PFSK-1 (cell line): ENCODE measurements around the gene BCL2L13.

ENCODE experiments used
- FOXP2 ChIP-seq: optimal IDR thresholded peaks from 2 replicates; pipeline ENCODE3; 2011; ENCODE audit warnings: borderline replicate concordance, control low read depth, inconsistent platforms; ENCODE audit not compliant: insufficient read depth; ENCODE audit errors: extremely low read length, extremely low read depth
- POLR2AphosphoS5 ChIP-seq: IDR thresholded peaks from 2 replicates; pipeline ENCODE4 v1.6.1; 2012; ENCODE audit warnings: low read depth, mild to moderate bottlenecking, control low read depth, low read length, moderate library complexity
- REST ChIP-seq, 2 experiments: IDR thresholded peaks; 2 replicates each; pipeline versions ENCODE4 v1.6.1 to v1.8.0; 2011 to 2012; ENCODE audit warnings: low read depth in 2 of 2, low read length in 2 of 2, control low read depth in 1 of 2, inconsistent platforms in 1 of 2, mild to moderate bottlenecking in 1 of 2, moderate library complexity in 1 of 2; ENCODE audit not compliant: insufficient read depth in 1 of 2
- TAF1 ChIP-seq: IDR thresholded peaks from 2 replicates; pipeline ENCODE4 v1.6.1; 2012; ENCODE audit warnings: low read length, control low read depth, borderline replicate concordance; ENCODE audit not compliant: insufficient read depth

DNA sequence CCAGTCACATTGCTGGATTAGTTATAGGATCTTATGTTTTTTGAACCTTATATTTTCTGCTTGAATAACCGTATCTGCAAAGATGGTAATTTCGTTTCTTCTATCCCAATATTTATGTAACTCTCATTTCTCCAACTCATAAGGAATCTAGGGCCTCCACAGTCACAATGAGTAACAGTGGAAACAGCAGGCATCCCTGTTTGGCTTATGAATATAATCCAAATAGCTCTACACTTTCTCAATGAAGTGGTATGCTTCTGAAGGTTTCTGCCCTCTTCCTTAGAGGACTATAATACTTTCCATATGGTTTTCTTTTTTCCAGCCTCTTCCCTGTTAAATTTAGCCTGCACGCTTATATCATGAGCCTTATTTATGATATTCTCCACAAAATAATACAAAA is 26.5 kb upstream of the BCL2L13 start:
- TF ChIP-seq POLR2AphosphoS5 (no peak), TAF1 (no peak), FOXP2 (no peak), REST (IDR thresholded peaks at IDR 0.05; ENCODE audit: insufficient read depth in 1 of 2, low read depth in 2 of 2, low read length in 2 of 2) (no peak)
